C4-2B (cell line): ENCODE data around the gene TRPC4AP.

Experiments
- CTCF ChIP-seq: fragments of 450-650 bp; conservative IDR thresholded peaks from 2 replicates; pipeline ENCODE4 v1.5.1; 2017; ENCODE audit warnings: mild to moderate bottlenecking
- ZFX ChIP-seq: fragments of 450-650 bp; IDR thresholded peaks from 2 replicates; pipeline ENCODE4 v1.6.1; 2017

GRCh38 chr20:35010405-35011192 lies 82.0 kb downstream of the TRPC4AP start:
- TF ChIP-seq CTCF = no peak
- no peak for TF ChIP-seq ZFX
